ENCODE data around the gene LPAR3.
A peak's percentile ranks its signal among the peaks of the same experiment; 100 is the strongest.

Gene LPAR3

GRCh38 chr1:84823991-84824390 is 69.0 kb downstream of the LPAR3 start:
- DNase-seq: no peak

- no peak for DNase-seq
These were observed 69.5 kb downstream of the LPAR3 start for GRCh38 chr1:84823511-84823910.

- no peak for DNase-seq
These were observed 82.7 kb downstream of the LPAR3 start for GRCh38 chr1:84810343-84810742.

GRCh38 chr1:84809023-84809422 is 84.0 kb downstream of the LPAR3 start:
- no peak for DNase-seq

- DNase-seq: no peak
These were observed 89.4 kb downstream of the LPAR3 start for GRCh38 chr1:84803604-84804003.

- DNase-seq: no peak
These were observed 90.3 kb downstream of the LPAR3 start for GRCh38 chr1:84802567-84803232.

- DNase-seq: no peak
These were observed 92.6 kb downstream of the LPAR3 start for GRCh38 chr1:84800090-84801073.

- no peak for DNase-seq
These were observed 95.4 kb downstream of the LPAR3 start for GRCh38 chr1:84797603-84798002.

GRCh38 chr1:84795966-84796600 is 96.9 kb downstream of the LPAR3 start:
- DNase-seq: no peak

- DNase-seq: no peak
These were observed 97.8 kb downstream of the LPAR3 start for GRCh38 chr1:84795213-84795612.

GRCh38 chr1:84792421-84792820 is 100.6 kb downstream of the LPAR3 start:
- DNase-seq: no peak

- no peak for DNase-seq
These were observed 104.0 kb downstream of the LPAR3 start for GRCh38 chr1:84789014-84789413.

- DNase-seq: no peak
These were observed 107.6 kb downstream of the LPAR3 start for GRCh38 chr1:84785271-84786036.

- no peak for DNase-seq
These were observed 110.1 kb downstream of the LPAR3 start for GRCh38 chr1:84782881-84783280.

- DNase-seq: peak; percentile 53
These were observed 110.8 kb downstream of the LPAR3 start for GRCh38 chr1:84781946-84782771.

GRCh38 chr1:84780000-84780716 is 112.8 kb downstream of the LPAR3 start:
- DNase-seq: no peak

GRCh38 chr1:84776639-84777038 is 116.4 kb downstream of the LPAR3 start:
- no peak for DNase-seq

- DNase-seq: no peak
These were observed 117.5 kb downstream of the LPAR3 start for GRCh38 chr1:84775535-84775920.

- no peak for DNase-seq
These were observed 118.1 kb downstream of the LPAR3 start for GRCh38 chr1:84774669-84775534.

- DNase-seq: no peak
These were observed 119.0 kb downstream of the LPAR3 start for GRCh38 chr1:84773933-84774497.

Data from NCI-H2029 treated with DMSO at 0.1 percent for 48 hours (cell line).